ENCODE measurements around the gene ADGRF5.

The ADGRF5 gene

GRCh38 chr6:46921059-46921458 lies 679 bp downstream of the ADGRF5 start:
- Mint-ChIP-seq H3K9me3 (peaks cover 10% of the 10 kb centered on the region), H3K4me1 (no peaks in the 10 kb centered on the region), H3K4me3 (no peak overlapping the region), H3K27ac (ENCODE audit: low read depth) (no peak overlapping the region), H3K36me3 (ENCODE audit: insufficient read depth) (no peaks in the 10 kb centered on the region), H3K27me3 (peaks cover 30% of the 10 kb centered on the region)
- DNase-seq (ENCODE audit: low spot score in 2 of 2) (no peak), ATAC-seq (replicated peaks; ENCODE audit: extremely low read depth, poor library complexity, severe bottlenecking) (no peak)

DNA sequence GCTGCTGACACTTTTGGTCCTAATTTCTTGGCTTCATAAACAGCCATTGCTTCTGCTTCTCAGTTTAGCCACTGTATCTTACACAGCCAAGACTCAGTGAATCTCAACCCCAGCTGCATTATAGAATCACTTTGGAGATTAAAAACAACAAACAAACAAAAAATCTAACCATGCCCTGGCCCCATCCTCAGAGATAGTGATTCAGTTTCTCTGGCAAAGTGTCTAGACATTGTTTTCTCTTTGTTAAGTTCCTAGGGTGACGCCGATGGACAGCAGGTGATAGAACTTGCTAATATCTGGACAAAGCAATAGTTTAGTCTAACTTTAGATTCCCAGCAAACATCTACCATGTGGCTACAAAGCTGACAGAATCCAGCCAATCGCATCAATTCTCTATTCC lies 2.9 kb downstream of the ADGRF5 start:
- Mint-ChIP-seq H3K27me3 (peaks cover 36% of the 10 kb centered on the region), H3K4me1 (no peaks in the 10 kb centered on the region), H3K36me3 (ENCODE audit: insufficient read depth) (no peaks in the 10 kb centered on the region), H3K4me3 (no peak overlapping the region), H3K27ac (ENCODE audit: low read depth) (no peak overlapping the region), H3K9me3 (no peaks in the 10 kb centered on the region)
- no peak for DNase-seq (ENCODE audit: low spot score in 2 of 2)
- ATAC-seq (replicated peaks; ENCODE audit: extremely low read depth, poor library complexity, severe bottlenecking): no peak

DNA sequence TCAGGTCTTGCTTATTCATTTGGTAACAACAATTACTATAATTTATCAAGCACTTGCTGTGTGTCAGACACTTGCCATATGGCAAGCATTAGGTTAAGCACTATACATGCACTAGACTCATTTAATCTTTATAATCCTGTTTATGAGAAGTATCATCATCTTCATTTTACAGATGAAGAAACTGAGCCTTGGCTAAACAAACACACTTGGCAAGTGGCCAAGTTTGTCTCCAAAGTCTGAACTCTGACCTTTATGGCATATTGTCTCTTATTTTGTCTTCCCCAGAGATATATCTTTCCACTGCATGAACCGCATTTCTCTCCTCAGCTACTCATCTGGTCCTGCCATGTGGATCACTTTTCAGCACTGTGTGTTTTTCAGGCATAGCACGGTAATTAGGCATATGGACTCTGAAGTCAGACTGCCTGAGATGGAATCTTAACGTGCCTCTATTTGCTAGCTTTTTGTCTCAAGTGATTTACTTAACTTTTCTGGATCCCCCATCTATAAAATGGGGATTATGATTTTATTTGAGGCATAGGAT lies 4.7 kb downstream of the ADGRF5 start:
- no peak overlapping the region for H3K27ac Mint-ChIP-seq (ENCODE audit: low read depth)
- no peaks in the 10 kb centered on the region for H3K4me1 Mint-ChIP-seq
- H3K4me3 Mint-ChIP-seq: no peak overlapping the region
- no peaks in the 10 kb centered on the region for H3K9me3 Mint-ChIP-seq
- ATAC-seq (replicated peaks; ENCODE audit: extremely low read depth, poor library complexity, severe bottlenecking) (no peak), DNase-seq (ENCODE audit: low spot score in 2 of 2) (no peak)
- no peaks in the 10 kb centered on the region for H3K36me3 Mint-ChIP-seq (ENCODE audit: insufficient read depth)
- H3K27me3 Mint-ChIP-seq: peaks cover 34% of the 10 kb centered on the region

DNA sequence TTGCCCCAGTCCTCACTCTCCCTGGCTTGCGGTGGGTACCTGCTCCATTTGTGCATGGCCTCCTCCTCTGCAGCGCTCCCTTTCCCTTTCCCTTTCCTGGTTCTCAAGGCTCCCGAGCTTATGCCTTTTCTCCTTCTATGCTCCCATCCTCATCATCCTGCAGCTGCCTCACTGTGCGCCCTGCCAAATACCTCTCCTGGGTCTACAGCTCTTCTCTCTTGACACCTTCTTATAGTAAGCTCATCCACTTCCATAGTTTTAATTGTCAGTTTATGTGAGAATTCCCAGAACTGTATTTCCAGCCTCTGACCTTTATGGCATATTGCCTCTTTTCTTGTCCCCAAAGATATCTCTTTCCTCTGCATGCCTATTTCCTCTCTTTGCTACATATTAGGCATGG lies 5.9 kb downstream of the ADGRF5 start:
- no peak for DNase-seq (ENCODE audit: low spot score in 2 of 2)
- ATAC-seq (replicated peaks; ENCODE audit: extremely low read depth, poor library complexity, severe bottlenecking): no peak
- Mint-ChIP-seq H3K9me3 (no peaks in the 10 kb centered on the region), H3K27me3 (peaks cover 23% of the 10 kb centered on the region), H3K4me3 (no peak overlapping the region), H3K27ac (ENCODE audit: low read depth) (no peak overlapping the region), H3K4me1 (no peaks in the 10 kb centered on the region), H3K36me3 (ENCODE audit: insufficient read depth) (no peaks in the 10 kb centered on the region)

DNA sequence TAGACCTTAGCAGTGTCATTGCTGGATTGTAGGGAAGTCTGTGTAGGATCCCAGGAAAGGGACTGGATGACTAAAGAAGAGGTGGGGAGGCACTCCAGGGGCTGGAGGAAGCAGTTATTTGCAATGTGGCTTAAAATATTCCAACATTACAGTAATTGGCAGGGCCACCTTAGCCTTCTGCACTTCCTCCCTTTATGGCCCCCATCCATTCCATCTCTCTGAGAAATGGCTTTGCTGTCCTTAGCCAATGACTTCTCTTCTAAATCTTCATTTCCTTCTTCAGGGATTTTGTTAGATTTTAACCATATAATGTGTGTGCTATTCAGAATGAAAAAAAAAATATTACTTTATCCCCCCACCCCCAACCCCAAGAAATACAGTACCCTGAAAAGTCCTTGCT lies 6.4 kb downstream of the ADGRF5 start:
- H3K36me3 Mint-ChIP-seq (ENCODE audit: insufficient read depth): no peaks in the 10 kb centered on the region
- no peaks in the 10 kb centered on the region for H3K4me1 Mint-ChIP-seq
- no peak overlapping the region for H3K4me3 Mint-ChIP-seq
- ATAC-seq (replicated peaks; ENCODE audit: extremely low read depth, poor library complexity, severe bottlenecking): no peak
- DNase-seq (ENCODE audit: low spot score in 2 of 2): no peak
- no peaks in the 10 kb centered on the region for H3K9me3 Mint-ChIP-seq
- H3K27me3 Mint-ChIP-seq: peaks cover 23% of the 10 kb centered on the region
- no peak overlapping the region for H3K27ac Mint-ChIP-seq (ENCODE audit: low read depth)

GRCh38 chr6:46914279-46914810 lies 7.4 kb downstream of the ADGRF5 start:
- Mint-ChIP-seq H3K9me3 (no peaks in the 10 kb centered on the region), H3K27ac (ENCODE audit: low read depth) (no peak overlapping the region), H3K4me3 (no peak overlapping the region), H3K36me3 (ENCODE audit: insufficient read depth) (no peaks in the 10 kb centered on the region), H3K4me1 (no peaks in the 10 kb centered on the region), H3K27me3 (peaks cover 23% of the 10 kb centered on the region)
- DNase-seq (ENCODE audit: low spot score in 2 of 2): no peak
- no peak for ATAC-seq (replicated peaks; ENCODE audit: extremely low read depth, poor library complexity, severe bottlenecking)

GRCh38 chr6:46909371-46909770 lies 12.4 kb downstream of the ADGRF5 start:
- H3K36me3 Mint-ChIP-seq (ENCODE audit: insufficient read depth): no peaks in the 10 kb centered on the region
- no peak overlapping the region for H3K27ac Mint-ChIP-seq (ENCODE audit: low read depth)
- no peaks in the 10 kb centered on the region for H3K9me3 Mint-ChIP-seq

DNA sequence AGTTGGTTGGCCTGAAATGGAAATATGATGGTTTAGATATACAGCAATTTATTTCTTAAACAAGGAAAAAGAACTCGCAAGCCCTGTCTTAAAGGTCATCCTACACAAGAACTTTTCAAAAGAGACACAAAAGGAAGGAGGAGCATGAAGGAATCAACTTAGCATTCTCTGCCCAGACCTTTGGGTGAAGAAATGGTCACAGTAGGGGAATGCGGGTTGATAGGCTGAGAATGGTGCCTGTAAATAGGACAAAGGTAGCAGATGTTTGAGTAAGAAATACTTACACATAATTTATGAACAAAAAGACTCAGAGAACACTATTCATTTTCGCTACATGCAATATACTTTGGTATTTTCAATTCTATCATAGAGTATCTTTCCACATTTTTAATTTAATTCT lies 15.0 kb downstream of the ADGRF5 start:
- DNase-seq (ENCODE audit: low spot score in 2 of 2) (no peak), ATAC-seq (replicated peaks; ENCODE audit: extremely low read depth, poor library complexity, severe bottlenecking) (no peak)
- H3K4me1 Mint-ChIP-seq: no peaks in the 10 kb centered on the region
- H3K27me3 Mint-ChIP-seq: peaks cover 30% of the 10 kb centered on the region
- no peak overlapping the region for H3K4me3 Mint-ChIP-seq
- H3K36me3 Mint-ChIP-seq (ENCODE audit: insufficient read depth): no peaks in the 10 kb centered on the region
- no peaks in the 10 kb centered on the region for H3K9me3 Mint-ChIP-seq
- no peak overlapping the region for H3K27ac Mint-ChIP-seq (ENCODE audit: low read depth)

More at GRCh38 chr6:46909371-46909770, 12.4 kb downstream of the ADGRF5 start:
- ATAC-seq (replicated peaks; ENCODE audit: extremely low read depth, poor library complexity, severe bottlenecking): no peak
- Mint-ChIP-seq H3K4me1 (no peaks in the 10 kb centered on the region), H3K4me3 (no peak overlapping the region), H3K27me3 (peaks cover 9% of the 10 kb centered on the region)
- no peak for DNase-seq (ENCODE audit: low spot score in 2 of 2)

DNA sequence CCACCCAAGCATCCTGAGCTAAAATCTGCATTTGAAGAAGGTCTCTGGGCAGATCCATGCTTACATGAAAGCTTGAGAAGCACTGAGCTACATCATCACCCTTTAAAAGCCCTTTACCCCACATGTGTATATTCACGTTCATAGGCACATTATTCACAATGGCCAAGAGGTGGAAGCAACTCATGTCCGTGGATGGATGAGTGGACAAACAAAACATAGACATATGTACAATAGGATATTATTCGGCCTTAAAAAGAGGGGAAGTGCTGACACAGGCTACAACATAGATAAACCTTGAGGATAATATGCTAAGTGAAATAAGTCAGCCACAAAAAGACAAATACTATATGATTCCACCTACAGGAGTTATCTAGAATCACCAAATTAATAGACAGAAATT lies 17.6 kb downstream of the ADGRF5 start:
- DNase-seq (ENCODE audit: low spot score in 2 of 2) (no peak), ATAC-seq (replicated peaks; ENCODE audit: extremely low read depth, poor library complexity, severe bottlenecking) (no peak)
- Mint-ChIP-seq H3K36me3 (ENCODE audit: insufficient read depth) (no peaks in the 10 kb centered on the region), H3K4me1 (no peaks in the 10 kb centered on the region), H3K4me3 (no peak overlapping the region), H3K9me3 (no peaks in the 10 kb centered on the region), H3K27me3 (peaks cover 55% of the 10 kb centered on the region), H3K27ac (ENCODE audit: low read depth) (no peak overlapping the region)

DNA sequence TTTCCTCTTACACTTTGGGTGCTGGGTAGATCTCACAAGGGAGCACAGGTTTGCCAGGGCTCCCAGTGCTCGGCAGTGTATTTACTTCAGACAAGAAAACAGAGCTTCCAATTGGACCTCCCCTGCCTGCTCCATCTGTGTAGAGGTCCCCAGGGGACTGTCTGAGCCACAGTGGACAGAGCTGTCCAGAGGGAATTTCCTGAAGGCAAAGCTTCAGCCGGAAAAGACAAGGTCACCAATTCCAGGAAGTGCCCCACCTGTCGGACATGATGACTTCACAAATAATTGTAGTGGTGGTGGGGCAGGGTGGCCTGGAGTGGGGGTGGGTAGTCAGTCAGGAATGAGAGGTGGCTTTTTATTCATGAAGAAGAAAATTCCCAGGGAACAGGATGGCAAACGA lies 18.6 kb downstream of the ADGRF5 start:
- Mint-ChIP-seq H3K9me3 (no peaks in the 10 kb centered on the region), H3K36me3 (ENCODE audit: insufficient read depth) (no peaks in the 10 kb centered on the region), H3K4me3 (no peak overlapping the region), H3K4me1 (no peaks in the 10 kb centered on the region), H3K27me3 (peaks cover 61% of the 10 kb centered on the region), H3K27ac (ENCODE audit: low read depth) (no peak overlapping the region)
- no peak for ATAC-seq (replicated peaks; ENCODE audit: extremely low read depth, poor library complexity, severe bottlenecking)
- no peak for DNase-seq (ENCODE audit: low spot score in 2 of 2)

- Mint-ChIP-seq H3K4me3 (no peak overlapping the region), H3K9me3 (no peaks in the 10 kb centered on the region), H3K4me1 (no peaks in the 10 kb centered on the region), H3K27me3 (peaks cover 61% of the 10 kb centered on the region), H3K27ac (ENCODE audit: low read depth) (no peak overlapping the region), H3K36me3 (ENCODE audit: insufficient read depth) (no peaks in the 10 kb centered on the region)
- ATAC-seq (replicated peaks; ENCODE audit: extremely low read depth, poor library complexity, severe bottlenecking) (no peak), DNase-seq (ENCODE audit: low spot score in 2 of 2) (no peak)
These were observed 19.8 kb downstream of the ADGRF5 start for GRCh38 chr6:46901882-46902314.

GRCh38 chr6:46900266-46900665 lies 21.5 kb downstream of the ADGRF5 start:
- H3K9me3 Mint-ChIP-seq: no peaks in the 10 kb centered on the region
- no peaks in the 10 kb centered on the region for H3K4me1 Mint-ChIP-seq
- H3K36me3 Mint-ChIP-seq (ENCODE audit: insufficient read depth): no peaks in the 10 kb centered on the region
- no peak overlapping the region for H3K4me3 Mint-ChIP-seq
- peaks cover 74% of the 10 kb centered on the region for H3K27me3 Mint-ChIP-seq
- DNase-seq (ENCODE audit: low spot score in 2 of 2) (no peak), ATAC-seq (replicated peaks; ENCODE audit: extremely low read depth, poor library complexity, severe bottlenecking) (no peak)
- no peak overlapping the region for H3K27ac Mint-ChIP-seq (ENCODE audit: low read depth)

- Mint-ChIP-seq H3K9me3 (no peaks in the 10 kb centered on the region), H3K27ac (ENCODE audit: low read depth) (no peak overlapping the region), H3K36me3 (ENCODE audit: insufficient read depth) (no peaks in the 10 kb centered on the region), H3K27me3 (peaks cover 69% of the 10 kb centered on the region), H3K4me1 (no peaks in the 10 kb centered on the region), H3K4me3 (no peak overlapping the region)
- ATAC-seq (replicated peaks; ENCODE audit: extremely low read depth, poor library complexity, severe bottlenecking) (no peak), DNase-seq (ENCODE audit: low spot score in 2 of 2) (no peak)
These were observed 22.1 kb downstream of the ADGRF5 start for GRCh38 chr6:46899659-46900058.

Data from central memory CD8-positive, alpha-beta T cell (primary cell).